Measurements from ENCODE around the gene CAPSL.
"Not testable (repeated sequence)": the region's sequence is repeated elsewhere in the genome, so short reads cannot be mapped to it uniquely, and the experiment has no call there.

The CAPSL gene

DNA sequence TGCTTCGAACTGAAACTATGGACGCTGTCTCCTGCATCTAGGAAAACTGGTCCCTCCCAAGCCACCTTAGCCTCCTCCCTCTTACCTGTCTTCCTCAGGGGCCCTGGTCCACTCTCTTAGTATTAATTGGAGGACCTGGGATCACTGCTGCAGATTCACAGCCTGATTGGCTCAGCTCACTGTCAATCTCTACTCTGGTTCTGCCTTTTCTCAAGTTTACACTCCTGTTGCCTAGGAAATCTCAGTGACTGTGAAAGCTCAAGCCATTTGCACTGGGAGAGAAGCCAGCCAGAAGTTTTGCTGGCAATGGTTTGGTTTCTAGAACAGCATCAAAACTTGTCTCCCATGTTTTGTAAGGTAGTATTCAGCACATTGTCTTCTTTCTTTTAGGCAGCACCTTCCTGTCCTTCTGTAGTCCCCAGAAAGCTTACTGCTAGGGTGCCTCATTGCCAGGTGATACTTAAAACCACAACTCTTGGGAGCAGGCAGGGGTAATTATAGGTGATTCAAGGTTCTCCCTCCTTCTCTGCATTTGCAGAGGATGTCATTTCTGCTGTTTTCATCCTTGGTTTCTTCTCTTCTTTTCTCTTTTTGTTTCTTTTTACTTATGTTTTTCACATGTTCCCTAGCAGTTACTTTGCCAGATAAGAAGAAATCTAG, at the start of gene CAPSL:
CAPSL (minus strand) TSS at position 55 of the 660 bp plus-strand sequence. CDS start 17,502 bp downstream, outside the sequence.
- H3K4me3 Mint-ChIP-seq: no peak within 1 kb of the TSS
- H3K4me1 Mint-ChIP-seq: no peaks in the 10 kb centered on the region
- no peak for DNase-seq
- CTCF ChIA-PET: interaction anchor here (0.9 kb wide), 1 partner anchor 24 kb away, joined by 3 read pairs; no protein-coding TSS in a partner anchor
- H3K9me3 Mint-ChIP-seq: no peaks in the 10 kb centered on the region
- H3K36me3 Mint-ChIP-seq: no peaks in the 10 kb centered on the region
- H3K27ac Mint-ChIP-seq: no peak within 1 kb of the TSS
- peaks cover 18% of the 10 kb centered on the region for H3K27me3 Mint-ChIP-seq

DNA sequence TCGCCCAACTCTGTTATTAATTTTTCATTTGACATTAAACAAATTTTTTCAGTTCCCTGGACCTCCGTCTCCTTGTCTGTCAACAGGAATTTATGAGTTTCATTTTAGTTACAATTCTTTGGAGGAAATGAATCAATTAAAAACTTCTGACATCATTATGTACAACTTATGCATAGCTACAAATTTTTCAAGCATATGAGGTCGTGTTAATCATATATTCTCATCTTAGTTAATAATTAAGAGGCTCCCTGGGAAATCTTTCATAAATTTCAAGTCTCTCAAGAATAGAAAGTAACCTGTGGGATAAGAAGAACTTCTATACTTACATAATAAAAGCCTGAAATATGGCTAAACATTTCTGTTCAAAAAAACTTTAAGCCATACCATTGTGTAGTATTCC, 49.4 kb upstream of the CAPSL start:
- CTCF ChIA-PET: no interaction called here
- no peak for DNase-seq
- Mint-ChIP-seq H3K9me3 (peaks cover 2% of the 10 kb centered on the region), H3K4me3 (no peak overlapping the region), H3K36me3 (no peaks in the 10 kb centered on the region), H3K27me3 (peaks cover 16% of the 10 kb centered on the region), H3K4me1 (no peaks in the 10 kb centered on the region), H3K27ac (no peak overlapping the region)

DNA sequence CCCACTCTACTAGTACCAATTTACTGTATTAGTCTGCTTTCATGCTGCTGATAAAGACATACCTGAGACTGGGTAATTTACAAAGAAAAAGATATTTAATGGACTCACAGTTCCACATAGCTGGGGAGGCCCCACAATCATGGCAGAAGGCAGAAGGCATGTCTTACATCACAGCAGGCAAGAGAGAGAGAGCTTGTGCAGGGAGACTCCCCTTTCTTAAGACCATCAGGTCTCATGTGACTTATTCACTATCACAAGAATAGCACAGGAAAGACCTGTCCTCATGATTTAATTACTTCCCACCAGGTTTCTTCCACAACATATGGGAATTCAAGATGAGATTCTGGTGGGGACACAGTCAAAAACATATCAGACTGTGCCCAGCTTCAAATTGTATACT, 41.3 kb upstream of the CAPSL start:
- CTCF ChIA-PET: no interaction called here
- H3K9me3 Mint-ChIP-seq: peaks cover 18% of the 10 kb centered on the region
- peaks cover 5% of the 10 kb centered on the region for H3K27me3 Mint-ChIP-seq
- H3K4me3 Mint-ChIP-seq: no peak overlapping the region
- DNase-seq: no peak
- H3K36me3 Mint-ChIP-seq: no peaks in the 10 kb centered on the region
- H3K27ac Mint-ChIP-seq: no peak overlapping the region
- H3K4me1 Mint-ChIP-seq: no peaks in the 10 kb centered on the region

DNA sequence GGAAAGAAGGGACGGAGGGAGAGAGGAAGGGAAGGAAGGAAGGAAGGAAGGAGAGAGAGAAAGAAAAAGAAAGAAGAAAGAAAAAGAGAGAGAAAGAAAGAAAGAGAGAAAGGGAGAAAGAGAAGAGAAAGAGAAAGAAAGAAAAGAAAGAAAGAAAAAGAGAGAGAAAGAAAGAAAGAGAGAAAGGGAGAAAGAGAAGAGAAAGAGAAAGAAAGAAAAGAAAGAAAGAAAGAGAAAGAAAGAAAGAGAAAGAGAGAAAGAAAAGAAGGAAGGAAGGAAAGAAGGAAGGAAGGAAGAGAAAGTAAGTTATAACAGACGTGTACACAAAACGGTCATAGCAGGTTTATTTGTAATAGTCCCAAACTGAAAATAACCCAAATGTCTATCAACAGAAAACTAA, 38.4 kb upstream of the CAPSL start:
- H3K4me3 Mint-ChIP-seq, H3K27me3 Mint-ChIP-seq, DNase-seq, H3K36me3 Mint-ChIP-seq, H3K4me1 Mint-ChIP-seq, H3K27ac Mint-ChIP-seq: not testable (repeated sequence)
- CTCF ChIA-PET: interaction anchor here (0.8 kb wide), 1 partner anchor 15 kb away, joined by 4 read pairs; no protein-coding TSS in a partner anchor
- peaks cover 13% of the 10 kb centered on the region for H3K9me3 Mint-ChIP-seq

DNA sequence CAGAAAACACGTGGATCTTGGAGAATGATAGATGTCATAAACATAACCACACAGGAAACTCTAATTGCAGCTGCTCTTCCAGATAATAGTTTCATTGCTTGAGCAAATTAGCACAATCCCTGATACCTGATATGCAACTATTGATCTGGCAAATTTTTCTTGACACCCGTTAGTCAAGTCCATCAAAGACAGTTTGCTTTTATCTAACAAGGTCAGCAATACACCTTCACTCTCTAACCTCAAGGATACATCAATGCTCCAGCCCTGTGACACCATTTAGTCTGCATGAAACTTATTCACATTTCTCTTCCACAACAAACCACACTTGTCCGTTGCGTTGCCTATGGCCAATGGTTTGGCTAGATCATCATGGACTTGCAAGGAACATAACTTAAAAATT, 36.1 kb upstream of the CAPSL start:
- Mint-ChIP-seq H3K27me3 (peaks cover 11% of the 10 kb centered on the region), H3K4me3 (no peak overlapping the region), H3K36me3 (no peaks in the 10 kb centered on the region), H3K9me3 (peaks cover 1% of the 10 kb centered on the region), H3K27ac (no peak overlapping the region), H3K4me1 (no peaks in the 10 kb centered on the region)
- CTCF ChIA-PET: no interaction called here
- DNase-seq: no peak

DNA sequence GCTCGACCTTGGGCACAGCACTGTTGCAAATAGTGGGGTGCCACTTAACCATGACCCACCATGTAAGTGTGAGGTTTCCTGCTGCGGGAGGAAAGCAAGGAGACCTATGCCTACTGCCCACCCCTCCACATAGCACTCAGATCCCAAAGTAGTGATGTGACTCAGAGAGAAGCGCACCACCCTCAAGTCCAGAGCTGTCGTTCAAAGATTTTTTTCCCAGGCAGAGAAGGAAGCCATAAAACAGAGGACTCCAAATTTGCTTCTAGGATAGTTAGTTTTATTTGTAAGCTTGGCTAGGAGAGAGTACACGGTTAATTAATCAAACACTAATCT, 33.4 kb upstream of the CAPSL start:
- Mint-ChIP-seq H3K27me3 (peaks cover 9% of the 10 kb centered on the region), H3K27ac (no peak overlapping the region), H3K9me3 (no peaks in the 10 kb centered on the region), H3K4me3 (no peak overlapping the region), H3K36me3 (no peaks in the 10 kb centered on the region), H3K4me1 (no peaks in the 10 kb centered on the region)
- DNase-seq: no peak
- CTCF ChIA-PET: no interaction called here

DNA sequence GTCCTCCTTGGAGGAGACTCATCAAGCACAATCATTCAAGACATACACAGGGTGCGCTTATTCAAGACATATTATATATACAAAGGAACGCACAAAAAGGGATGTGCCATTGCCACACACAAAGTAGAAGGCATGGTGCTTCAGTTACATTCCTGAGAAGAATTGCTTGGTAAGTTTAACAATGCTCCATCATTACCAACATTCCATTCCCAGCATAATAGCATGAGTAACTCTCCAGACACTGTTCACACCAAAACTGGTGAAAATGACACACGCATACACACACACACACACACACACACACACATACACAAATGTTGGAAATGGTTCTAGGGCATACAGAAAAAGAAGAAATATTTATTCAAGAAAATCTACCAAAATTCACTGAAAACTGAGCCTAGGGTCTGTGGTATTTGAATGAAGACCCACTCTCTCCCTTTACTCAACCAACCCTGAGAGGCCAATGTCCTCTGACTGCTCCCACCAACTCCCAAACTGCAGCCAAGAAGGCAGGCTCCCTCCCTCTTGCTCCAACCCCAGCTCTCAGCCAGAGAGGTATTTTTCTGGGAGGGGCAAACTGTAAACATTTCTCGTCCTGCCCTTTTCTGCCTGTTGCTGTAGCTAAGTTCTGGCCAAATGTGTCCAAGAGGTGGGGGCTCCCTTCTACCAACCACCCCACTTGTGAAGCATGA, 32.9 kb upstream of the CAPSL start:
- H3K36me3 Mint-ChIP-seq: no peaks in the 10 kb centered on the region
- H3K27me3 Mint-ChIP-seq: peaks cover 6% of the 10 kb centered on the region
- no peak for DNase-seq
- H3K4me3 Mint-ChIP-seq: no peak overlapping the region
- CTCF ChIA-PET: no interaction called here
- H3K4me1 Mint-ChIP-seq: no peaks in the 10 kb centered on the region
- no peak overlapping the region for H3K27ac Mint-ChIP-seq
- no peaks in the 10 kb centered on the region for H3K9me3 Mint-ChIP-seq

DNA sequence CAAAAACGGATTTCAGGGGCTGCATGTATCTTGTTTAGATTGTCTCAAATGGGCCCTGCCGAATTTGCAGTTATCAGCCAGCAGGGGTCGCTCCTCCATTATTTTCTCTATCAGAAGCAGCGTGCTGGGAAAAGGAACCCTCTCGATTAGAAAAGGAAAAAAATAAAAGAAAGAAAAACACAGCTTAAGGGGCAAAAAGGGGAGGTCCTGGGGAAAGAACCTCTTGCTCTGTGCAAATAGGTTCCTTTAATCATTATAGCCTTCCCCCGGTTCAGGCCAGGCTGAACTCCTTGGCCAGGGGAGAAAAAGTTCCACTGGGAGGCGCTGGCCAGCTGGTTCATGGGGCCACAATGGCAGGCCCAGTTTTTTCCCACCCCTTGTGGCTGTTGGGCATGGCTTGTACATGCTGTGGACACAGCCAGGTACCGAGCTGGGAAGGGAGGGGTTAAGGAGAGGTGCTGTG, 25.0 kb upstream of the CAPSL start:
- CTCF ChIA-PET: interaction anchor here (0.9 to 1.2 kb wide), 4 partner anchors 25 to 204 kb away, joined by 3 to 4 read pairs (median 4); no protein-coding TSS in a partner anchor
- H3K9me3 Mint-ChIP-seq: peaks cover 3% of the 10 kb centered on the region
- peaks cover 20% of the 10 kb centered on the region for H3K27me3 Mint-ChIP-seq
- no peak overlapping the region for H3K4me3 Mint-ChIP-seq
- H3K36me3 Mint-ChIP-seq: no peaks in the 10 kb centered on the region
- no peak for DNase-seq
- no peak overlapping the region for H3K27ac Mint-ChIP-seq
- H3K4me1 Mint-ChIP-seq: no peaks in the 10 kb centered on the region

DNA sequence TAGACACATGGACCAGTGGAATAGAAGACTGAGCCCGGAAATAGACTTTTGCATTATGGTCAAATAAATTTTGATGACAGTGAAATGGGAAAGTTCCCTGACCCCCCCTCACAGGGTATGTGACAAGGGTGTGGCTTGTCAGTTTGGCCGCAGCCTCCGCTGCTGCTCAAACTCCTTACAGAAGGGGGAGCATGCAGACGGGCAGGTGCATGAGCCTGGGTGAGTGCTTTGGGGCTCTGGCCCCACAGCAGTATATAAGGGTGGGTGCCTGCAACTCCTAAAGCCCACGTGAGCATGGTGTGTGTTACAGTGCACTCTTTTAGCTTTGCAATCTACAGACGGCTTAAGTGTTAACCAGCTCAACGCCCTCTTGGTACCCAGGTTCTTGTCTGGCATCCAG, 21.9 kb upstream of the CAPSL start:
- no peak for DNase-seq
- CTCF ChIA-PET: no interaction called here
- peaks cover 21% of the 10 kb centered on the region for H3K27me3 Mint-ChIP-seq

DNA sequence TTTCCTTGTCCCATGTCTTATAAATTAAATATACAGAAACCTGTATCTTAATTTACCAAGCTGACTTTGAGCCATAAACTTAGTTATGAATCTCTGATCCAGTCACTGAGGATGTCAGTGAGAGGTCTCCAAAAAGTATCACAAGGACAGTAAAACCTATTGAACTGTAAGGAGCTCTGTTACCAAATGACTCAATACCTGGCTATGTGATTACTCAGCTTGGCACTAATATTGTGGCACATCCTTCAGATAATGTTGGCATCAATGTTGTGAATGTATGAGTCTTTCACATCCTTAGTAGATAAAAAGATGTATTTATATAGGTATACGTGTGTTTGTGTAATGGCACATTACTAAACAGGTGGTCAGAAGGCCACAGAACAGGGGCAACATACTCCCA, 18.0 kb upstream of the CAPSL start:
- H3K9me3 Mint-ChIP-seq: no peaks in the 10 kb centered on the region
- H3K4me1 Mint-ChIP-seq: peaks cover 5% of the 10 kb centered on the region
- H3K36me3 Mint-ChIP-seq: no peaks in the 10 kb centered on the region
- no peak overlapping the region for H3K27ac Mint-ChIP-seq
- CTCF ChIA-PET: no interaction called here
- no peak overlapping the region for H3K4me3 Mint-ChIP-seq
- H3K27me3 Mint-ChIP-seq: peaks cover 33% of the 10 kb centered on the region
- DNase-seq: no peak

More for the DNA sequence above, 21.9 kb upstream of the CAPSL start:
- no peaks in the 10 kb centered on the region for H3K36me3 Mint-ChIP-seq
- H3K9me3 Mint-ChIP-seq: peaks cover 3% of the 10 kb centered on the region
- H3K27ac Mint-ChIP-seq: no peak overlapping the region
- no peak overlapping the region for H3K4me3 Mint-ChIP-seq
- no peaks in the 10 kb centered on the region for H3K4me1 Mint-ChIP-seq

DNA sequence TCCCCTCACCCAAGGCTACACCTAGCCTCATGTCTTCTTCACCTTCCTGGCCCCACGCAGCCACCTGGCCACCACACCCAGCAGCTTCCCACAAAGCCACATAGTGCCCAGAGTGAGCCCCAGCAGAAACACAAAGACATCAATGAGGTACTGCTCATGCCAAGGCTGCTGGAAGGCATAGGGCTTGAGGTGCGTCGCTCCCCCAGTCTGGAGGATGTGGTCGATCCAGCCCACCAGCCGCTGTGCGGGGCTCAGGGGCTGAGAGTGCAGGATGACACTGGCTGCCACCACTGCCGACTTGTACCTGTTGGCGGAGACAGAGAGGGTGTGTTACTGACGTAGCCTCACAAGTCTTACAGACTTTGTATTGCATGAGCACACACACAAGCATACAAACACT, 15.8 kb upstream of the CAPSL start:
- no peak overlapping the region for H3K4me3 Mint-ChIP-seq
- H3K27ac Mint-ChIP-seq: no peak overlapping the region
- CTCF ChIA-PET: no interaction called here
- peak; percentile 23 for DNase-seq
- H3K36me3 Mint-ChIP-seq: no peaks in the 10 kb centered on the region
- H3K9me3 Mint-ChIP-seq: no peaks in the 10 kb centered on the region
- peaks cover 5% of the 10 kb centered on the region for H3K4me1 Mint-ChIP-seq
- peaks cover 29% of the 10 kb centered on the region for H3K27me3 Mint-ChIP-seq

DNA sequence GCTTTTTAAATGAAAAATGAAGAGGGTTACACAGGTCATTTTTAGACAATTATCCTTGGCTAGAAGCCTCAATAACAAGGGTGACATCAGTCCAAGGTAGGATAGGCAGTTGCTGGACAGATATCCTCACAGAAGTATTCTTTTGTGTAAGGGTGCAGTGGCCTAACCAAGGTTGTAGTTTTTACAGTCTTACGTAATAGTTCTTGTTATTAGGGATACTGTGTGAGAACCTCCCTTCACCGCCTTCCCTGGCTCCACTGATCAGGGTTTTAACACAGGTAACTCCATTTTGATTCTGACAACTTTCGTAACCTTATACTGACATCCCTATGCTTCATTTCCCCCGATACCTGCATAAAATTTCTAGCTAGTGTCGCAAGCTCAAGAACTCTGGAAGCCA, 8.7 kb upstream of the CAPSL start:
- Mint-ChIP-seq H3K4me1 (no peaks in the 10 kb centered on the region), H3K36me3 (no peaks in the 10 kb centered on the region), H3K27ac (no peak overlapping the region), H3K4me3 (no peak overlapping the region), H3K9me3 (no peaks in the 10 kb centered on the region), H3K27me3 (peaks cover 29% of the 10 kb centered on the region)
- no peak for DNase-seq
- CTCF ChIA-PET: no interaction called here

DNA sequence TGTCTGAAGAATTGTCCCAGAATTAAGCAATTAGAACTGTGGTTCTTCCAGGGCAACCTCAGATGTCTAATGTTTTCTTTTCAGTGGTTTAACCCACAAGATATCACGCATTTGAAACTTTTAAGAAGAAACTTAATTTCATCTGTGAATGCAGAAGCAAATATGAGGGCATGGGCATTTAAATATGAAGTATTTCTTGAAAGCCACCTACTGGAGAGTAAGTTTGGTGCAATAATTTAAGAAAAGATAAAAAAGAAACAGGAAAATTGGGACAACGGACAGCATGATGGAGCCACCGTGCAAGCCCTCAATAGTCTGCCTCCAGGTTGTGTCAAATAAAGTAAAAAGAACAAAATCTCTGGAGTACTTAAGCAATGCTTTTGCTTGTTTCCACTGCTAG, 1.2 kb upstream of the CAPSL start:
- Mint-ChIP-seq H3K9me3 (no peaks in the 10 kb centered on the region), H3K27ac (no peak overlapping the region), H3K4me1 (no peaks in the 10 kb centered on the region), H3K4me3 (no peak overlapping the region), H3K27me3 (peaks cover 19% of the 10 kb centered on the region), H3K36me3 (no peaks in the 10 kb centered on the region)
- DNase-seq: no peak
- CTCF ChIA-PET: no interaction called here

DNA sequence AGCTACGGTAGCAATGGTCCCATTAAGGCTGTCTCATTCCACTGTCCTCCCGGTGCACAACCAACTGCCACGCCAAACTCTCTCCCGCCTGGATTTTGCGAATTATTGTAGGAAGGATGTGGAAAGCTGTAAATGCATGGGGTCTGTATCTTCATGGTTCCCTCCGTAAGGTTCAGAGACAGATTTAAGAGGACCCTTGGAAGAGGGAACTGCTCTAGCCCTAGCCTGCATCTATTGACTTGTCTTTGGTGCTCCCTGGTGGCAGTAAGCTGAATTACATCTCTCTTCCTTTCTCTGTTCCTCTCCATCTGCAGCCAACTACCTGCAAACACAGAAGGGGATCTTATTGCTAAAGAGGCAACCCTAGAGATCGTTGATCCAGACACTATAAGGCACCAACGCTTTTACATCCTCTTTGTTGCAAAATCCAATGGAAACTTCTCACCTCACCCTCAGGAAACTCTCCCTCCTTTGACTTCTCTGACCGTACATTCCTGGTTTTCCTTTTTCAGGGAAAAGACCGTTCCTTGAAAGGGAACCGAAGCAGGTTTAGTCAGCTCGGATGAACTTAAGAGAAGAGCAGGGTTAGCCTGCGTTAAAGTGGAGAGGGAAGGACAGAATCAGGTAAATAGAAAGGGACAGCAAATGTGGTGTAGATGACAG, 11.9 kb downstream of the CAPSL start:
- Mint-ChIP-seq H3K4me1 (peaks cover 40% of the 10 kb centered on the region), H3K27me3 (peaks cover 5% of the 10 kb centered on the region), H3K27ac (no peak overlapping the region), H3K4me3 (no peak overlapping the region), H3K36me3 (no peaks in the 10 kb centered on the region), H3K9me3 (no peaks in the 10 kb centered on the region)
- DNase-seq: peak; percentile 76
- CTCF ChIA-PET: interaction anchor here (0.6 to 11.5 kb wide), 47 partner anchors 9 to 1403 kb away, joined by 3 to 209 read pairs (median 5); partner anchors contain the start of gene SPEF2

Data from activated naive CD4-positive, alpha-beta T cell treated with anti-CD3 and anti-CD28 coated beads, Interleukin-2, amount 10 ng/mL, durations not matched to agents 7 days and 5 days (primary cell).